A549 (cell line): ENCODE measurements around the gene RAB10.

ENCODE experiments used
- CTCF ChIP-seq: fragments of >200 bp; sonication (Bioruptor Twin); formaldehyde crosslinking; IDR thresholded peaks from 3 replicates; pipeline ENCODE4 v1.5.1; 2016
- EP300 ChIP-seq, 2 experiments: fragments of >200 bp; sonication (Bioruptor Twin); formaldehyde crosslinking; IDR thresholded peaks; 2 replicates in 1 of 2; 3 replicates in 1 of 2; pipeline ENCODE4 v1.6.1; 2016 to 2017
- MYC ChIP-seq: IDR thresholded peaks from 2 replicates; pipeline ENCODE4 v1.6.1; 2012; ENCODE audit warnings: mild to moderate bottlenecking, inconsistent platforms, low read length, improper control_type of control experiment, borderline replicate concordance
- POLR2A ChIP-seq: IDR thresholded peaks from 2 replicates; pipeline ENCODE4 v1.6.1; 2012; ENCODE audit warnings: mild to moderate bottlenecking, low read length

DNA sequence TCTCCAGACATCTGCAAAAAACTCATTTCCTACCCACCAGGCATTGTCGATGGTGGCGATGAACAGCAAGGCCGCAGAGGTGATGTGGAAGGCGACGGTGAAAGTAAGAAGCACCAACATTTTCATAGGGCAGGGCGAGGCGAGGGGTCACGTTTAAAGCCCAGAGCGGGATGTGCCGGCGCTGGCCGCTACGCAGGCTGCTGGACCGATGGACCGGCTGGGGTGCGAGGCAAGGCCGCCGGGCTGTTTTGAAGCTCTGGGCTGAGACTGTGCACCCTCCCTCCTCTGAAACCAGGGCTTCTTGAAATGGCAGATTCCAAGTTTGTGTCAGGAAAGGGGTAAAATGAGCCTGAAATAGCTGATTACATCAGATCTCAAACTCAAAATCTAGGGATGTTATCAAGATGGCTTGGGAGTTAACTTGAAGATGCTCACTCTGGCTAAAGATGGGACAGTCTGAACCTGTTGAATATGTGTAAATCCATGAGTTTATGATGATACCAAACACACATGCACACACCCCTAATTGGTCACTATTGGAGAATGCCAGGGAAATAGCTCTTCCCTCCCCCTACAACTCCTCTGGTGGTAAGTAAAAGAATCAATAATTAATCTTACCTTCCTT lies 107.4 kb downstream of the RAB10 start:
- no peak for TF ChIP-seq CTCF
- TF ChIP-seq POLR2A = no peak
- no peak for TF ChIP-seq EP300 (IDR thresholded peaks at IDR 0.05)
- no peak for TF ChIP-seq MYC
